Measurements from ENCODE around the gene ELF5.

Gene ELF5

DNA sequence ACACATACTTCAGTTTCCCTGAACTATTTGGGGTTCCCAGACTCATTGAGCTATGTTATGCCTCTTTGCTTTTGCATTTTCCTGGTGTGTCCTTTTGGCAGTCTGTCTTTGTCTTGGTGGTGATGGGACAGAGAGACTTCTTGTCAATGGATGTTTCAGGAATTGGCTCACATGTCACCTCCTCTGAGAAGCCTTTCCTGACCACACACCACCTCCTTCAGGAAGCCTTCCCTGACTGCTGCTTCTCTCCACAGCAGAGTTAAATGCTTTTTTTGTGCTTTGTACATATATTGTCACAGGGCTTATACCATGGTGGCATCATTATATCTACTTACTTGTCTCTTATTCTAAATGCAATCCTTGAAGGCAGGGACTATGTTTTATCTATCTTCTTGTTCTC is 28.5 kb upstream of the ELF5 start:
- Histone ChIP-seq H3K36me3 (ENCODE audit: insufficient read depth, low read length) (no peaks in the 10 kb centered on the region), H3F3A (ENCODE audit: insufficient read depth, low read length) (no peaks in the 10 kb centered on the region), H3K9ac (ENCODE audit: low read length) (no peak overlapping the region), H2AFZ (ENCODE audit: low read length) (no peak overlapping the region), H3K9me2 (ENCODE audit: low read depth, low read length) (no peaks in the 10 kb centered on the region), H3K9me3 (ENCODE audit: low read length) (no peaks in the 10 kb centered on the region), H3K4me2 (ENCODE audit: low read length) (no peak overlapping the region), H4K20me1 (ENCODE audit: insufficient read depth, low read length) (no peaks in the 10 kb centered on the region), H3K79me2 (ENCODE audit: insufficient read depth, low read length) (no peaks in the 10 kb centered on the region), H3K4me3 (ENCODE audit: low read depth, low read length, poor library complexity, severe bottlenecking) (no peak overlapping the region), H3K4me1 (ENCODE audit: insufficient read depth, low read length, severe bottlenecking) (no peaks in the 10 kb centered on the region), H3K27ac (ENCODE audit: low read depth, low read length, poor library complexity, severe bottlenecking) (no peak overlapping the region), H3K27me3 (ENCODE audit: insufficient read depth, low read length) (no peaks in the 10 kb centered on the region)
- no peak for TF ChIP-seq EZH2 (IDR thresholded peaks at IDR 0.05; ENCODE audit: borderline replicate concordance, low read length)

GRCh38 chr11:34540870-34541269 is 27.3 kb upstream of the ELF5 start:
- H3K27me3 ChIP-seq (ENCODE audit: insufficient read depth, low read length) = no peaks in the 10 kb centered on the region
- H2AFZ ChIP-seq (ENCODE audit: low read length) = no peak overlapping the region
- no peaks in the 10 kb centered on the region for H3K9me2 ChIP-seq (ENCODE audit: low read depth, low read length)

DNA sequence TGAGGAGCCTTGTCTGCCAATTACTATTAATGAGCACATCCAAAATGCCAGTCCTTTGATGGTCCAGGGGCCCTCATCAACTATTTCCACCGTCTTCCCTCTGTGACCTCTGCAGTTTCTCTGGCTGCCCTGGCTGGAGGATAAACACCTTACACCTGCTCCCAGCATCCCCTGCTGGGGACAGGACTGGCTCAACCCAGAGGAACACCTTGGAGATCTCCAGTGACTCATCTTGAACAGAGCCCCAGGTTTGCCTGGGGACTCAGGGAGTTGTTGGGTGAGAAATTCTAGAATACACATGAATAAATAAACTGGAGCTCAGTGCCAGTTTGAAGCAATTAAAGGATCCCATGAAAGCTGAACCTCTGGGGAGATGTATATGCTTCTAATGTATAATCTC is 24.0 kb upstream of the ELF5 start:
- H3K9me2 ChIP-seq (ENCODE audit: low read depth, low read length) = no peaks in the 10 kb centered on the region
- H3F3A ChIP-seq (ENCODE audit: insufficient read depth, low read length) = no peaks in the 10 kb centered on the region

More at GRCh38 chr11:34540870-34541269, 27.3 kb upstream of the ELF5 start:
- Histone ChIP-seq H3K36me3 (ENCODE audit: insufficient read depth, low read length) (no peaks in the 10 kb centered on the region), H3K9ac (ENCODE audit: low read length) (no peak overlapping the region), H3K4me1 (ENCODE audit: insufficient read depth, low read length, severe bottlenecking) (no peaks in the 10 kb centered on the region), H3K27ac (ENCODE audit: low read depth, low read length, poor library complexity, severe bottlenecking) (no peak overlapping the region), H3K4me3 (ENCODE audit: low read depth, low read length, poor library complexity, severe bottlenecking) (no peak overlapping the region), H3F3A (ENCODE audit: insufficient read depth, low read length) (no peaks in the 10 kb centered on the region), H3K4me2 (ENCODE audit: low read length) (no peak overlapping the region), H3K9me3 (ENCODE audit: low read length) (no peaks in the 10 kb centered on the region), H3K79me2 (ENCODE audit: insufficient read depth, low read length) (no peaks in the 10 kb centered on the region), H4K20me1 (ENCODE audit: insufficient read depth, low read length) (no peaks in the 10 kb centered on the region)
- TF ChIP-seq, protein P1, sequence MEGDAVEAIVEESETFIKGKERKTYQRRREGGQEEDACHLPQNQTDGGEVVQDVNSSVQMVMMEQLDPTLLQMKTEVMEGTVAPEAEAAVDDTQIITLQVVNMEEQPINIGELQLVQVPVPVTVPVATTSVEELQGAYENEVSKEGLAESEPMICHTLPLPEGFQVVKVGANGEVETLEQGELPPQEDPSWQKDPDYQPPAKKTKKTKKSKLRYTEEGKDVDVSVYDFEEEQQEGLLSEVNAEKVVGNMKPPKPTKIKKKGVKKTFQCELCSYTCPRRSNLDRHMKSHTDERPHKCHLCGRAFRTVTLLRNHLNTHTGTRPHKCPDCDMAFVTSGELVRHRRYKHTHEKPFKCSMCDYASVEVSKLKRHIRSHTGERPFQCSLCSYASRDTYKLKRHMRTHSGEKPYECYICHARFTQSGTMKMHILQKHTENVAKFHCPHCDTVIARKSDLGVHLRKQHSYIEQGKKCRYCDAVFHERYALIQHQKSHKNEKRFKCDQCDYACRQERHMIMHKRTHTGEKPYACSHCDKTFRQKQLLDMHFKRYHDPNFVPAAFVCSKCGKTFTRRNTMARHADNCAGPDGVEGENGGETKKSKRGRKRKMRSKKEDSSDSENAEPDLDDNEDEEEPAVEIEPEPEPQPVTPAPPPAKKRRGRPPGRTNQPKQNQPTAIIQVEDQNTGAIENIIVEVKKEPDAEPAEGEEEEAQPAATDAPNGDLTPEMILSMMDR (IDR thresholded peaks at IDR 0.05; ENCODE audit: low read length) = no peak
- TF ChIP-seq EZH2 (IDR thresholded peaks at IDR 0.05; ENCODE audit: borderline replicate concordance, low read length) = no peak

GRCh38 chr11:34536056-34536455 is 22.5 kb upstream of the ELF5 start:
- no peak overlapping the region for H3K27ac ChIP-seq (ENCODE audit: low read depth, low read length, poor library complexity, severe bottlenecking)

More for the DNA sequence above, 24.0 kb upstream of the ELF5 start:
- Histone ChIP-seq H4K20me1 (ENCODE audit: insufficient read depth, low read length) (no peaks in the 10 kb centered on the region), H3K9ac (ENCODE audit: low read length) (no peak overlapping the region), H3K4me2 (ENCODE audit: low read length) (no peak overlapping the region), H3K27me3 (ENCODE audit: insufficient read depth, low read length) (no peaks in the 10 kb centered on the region), H3K36me3 (ENCODE audit: insufficient read depth, low read length) (no peaks in the 10 kb centered on the region), H3K79me2 (ENCODE audit: insufficient read depth, low read length) (no peaks in the 10 kb centered on the region), H2AFZ (ENCODE audit: low read length) (no peak overlapping the region), H3K4me3 (ENCODE audit: low read depth, low read length, poor library complexity, severe bottlenecking) (no peak overlapping the region), H3K9me3 (ENCODE audit: low read length) (no peaks in the 10 kb centered on the region), H3K27ac (ENCODE audit: low read depth, low read length, poor library complexity, severe bottlenecking) (no peak overlapping the region), H3K4me1 (ENCODE audit: insufficient read depth, low read length, severe bottlenecking) (no peaks in the 10 kb centered on the region)
- no peak for TF ChIP-seq EZH2 (IDR thresholded peaks at IDR 0.05; ENCODE audit: borderline replicate concordance, low read length)
- TF ChIP-seq, protein P1 (IDR thresholded peaks at IDR 0.05; ENCODE audit: low read length) = no peak

More at GRCh38 chr11:34536056-34536455, 22.5 kb upstream of the ELF5 start:
- TF ChIP-seq, protein P1 (IDR thresholded peaks at IDR 0.05; ENCODE audit: low read length) = no peak
- TF ChIP-seq EZH2 (IDR thresholded peaks at IDR 0.05; ENCODE audit: borderline replicate concordance, low read length) = no peak
- Histone ChIP-seq H3K9me2 (ENCODE audit: low read depth, low read length) (no peaks in the 10 kb centered on the region), H3K4me2 (ENCODE audit: low read length) (no peak overlapping the region), H3F3A (ENCODE audit: insufficient read depth, low read length) (no peaks in the 10 kb centered on the region), H3K4me3 (ENCODE audit: low read depth, low read length, poor library complexity, severe bottlenecking) (no peak overlapping the region), H2AFZ (ENCODE audit: low read length) (no peak overlapping the region), H3K36me3 (ENCODE audit: insufficient read depth, low read length) (no peaks in the 10 kb centered on the region), H3K27me3 (ENCODE audit: insufficient read depth, low read length) (no peaks in the 10 kb centered on the region), H3K9ac (ENCODE audit: low read length) (no peak overlapping the region), H3K79me2 (ENCODE audit: insufficient read depth, low read length) (no peaks in the 10 kb centered on the region), H3K9me3 (ENCODE audit: low read length) (no peaks in the 10 kb centered on the region), H3K4me1 (ENCODE audit: insufficient read depth, low read length, severe bottlenecking) (no peaks in the 10 kb centered on the region), H4K20me1 (ENCODE audit: insufficient read depth, low read length) (no peaks in the 10 kb centered on the region)

Measured in OCI-LY1 (cell line).